Upper lobe of left lung (tissue), 6 donors: Measurements from ENCODE around the gene MRGPRX4. TPM values are rescaled to one million over a fixed set of nuclear protein-coding genes. Genes with fewer than 3 reads are reported as not detected.

Experiments used
- ATAC-seq, 2 donors: fragments of 200-7000 bp; cut with Tn5 transposase; one replicate each; pipeline ENCODE4 v1.9.1; 2022; ENCODE audit warnings: mild to moderate bottlenecking in 2 of 2, moderate library complexity in 2 of 2; ENCODE audit not compliant: low FRiP score in 2 of 2
- DNase-seq, 2 donors: peaks; one replicate each; pipeline ENCODE4 v3.0.0-alpha.2; 2019 to 2020
- H3K27ac ChIP-seq, 4 donors: fragments of 200-600 bp; sonication (generic); one replicate each; pipeline ENCODE4 v1.5.1; 2016 to 2019
- H3K27me3 ChIP-seq, 4 donors: fragments of 200-600 bp; sonication (generic); one replicate each; pipeline ENCODE4 v1.5.1; 2017 to 2019
- H3K36me3 ChIP-seq, 4 donors: fragments of 200-600 bp; sonication (generic); one replicate each; pipeline ENCODE4 v1.5.1; 2016 to 2019
- H3K4me1 ChIP-seq, 4 donors: fragments of 200-600 bp; sonication (generic); one replicate each; pipeline ENCODE4 v1.5.1; 2018 to 2019
- H3K4me3 ChIP-seq, 4 donors: fragments of 200-600 bp; sonication (generic); one replicate each; pipeline ENCODE4 v1.5.1; 2017 to 2019; ENCODE audit warnings: mild to moderate bottlenecking in 2 of 4, moderate library complexity in 1 of 4
- H3K9me3 ChIP-seq, 4 donors: fragments of 200-600 bp; sonication (generic); one replicate each; pipeline ENCODE4 v1.5.1; 2018 to 2019
- EP300 ChIP-seq, 4 donors: sonication (generic); formaldehyde crosslinking; IDR thresholded peaks; one replicate each; pipeline ENCODE4 v1.5.1; 2017; ENCODE audit warnings: antibody characterized with exemption in 4 of 4, control low read depth in 2 of 4
- POLR2A ChIP-seq, 4 donors: fragments of 450-650 bp; IDR thresholded peaks; one replicate each; pipeline ENCODE4 v1.5.1; 2016 to 2017; ENCODE audit warnings: antibody characterized with exemption in 4 of 4, mild to moderate bottlenecking in 2 of 4
- POLR2AphosphoS5 ChIP-seq, 2 donors: sonication (generic); formaldehyde crosslinking; IDR thresholded peaks; one replicate each; pipeline ENCODE4 v1.5.1; 2017; ENCODE audit warnings: antibody characterized with exemption in 2 of 2
- WGBS, 2 donors: methylation state at CpG; one replicate each; pipeline ENCODE4 v1.1.5; 2017 to 2018; 5-methylcytosine and 5-hydroxymethylcytosine counted together
- total RNA-seq, 6 donors: library from RNA; depleted of rRNA in 4 of 6; stranded (reverse); fragments of >200 nt in 4 of 6; gene quantifications; one replicate each; pipeline versions ENCODE4 v1.1.0 to v1.2.1, GENCODE V29; 2016 to 2021
- TF ChIP-seq, protein P1 (sequence below), 6 experiments: fragments of 450-650 bp in 4 of 6; fragments of 200-600 bp in 2 of 6; sonication (generic) in 2 of 6; IDR thresholded peaks; one replicate each; pipeline ENCODE4 v1.5.1; 2016 to 2019; ENCODE audit warnings: antibody characterized with exemption in 6 of 6
- donor health status: DM: no; HTN: no; CAD: no; lungs with moderate emphysema.
- donor health status: DM: no; HTN: yes; CAD: no; lungs with severe emphysema.

The MRGPRX4 gene
- total RNA-seq, 6 donors from 2014 or later, result not detected

DNA sequence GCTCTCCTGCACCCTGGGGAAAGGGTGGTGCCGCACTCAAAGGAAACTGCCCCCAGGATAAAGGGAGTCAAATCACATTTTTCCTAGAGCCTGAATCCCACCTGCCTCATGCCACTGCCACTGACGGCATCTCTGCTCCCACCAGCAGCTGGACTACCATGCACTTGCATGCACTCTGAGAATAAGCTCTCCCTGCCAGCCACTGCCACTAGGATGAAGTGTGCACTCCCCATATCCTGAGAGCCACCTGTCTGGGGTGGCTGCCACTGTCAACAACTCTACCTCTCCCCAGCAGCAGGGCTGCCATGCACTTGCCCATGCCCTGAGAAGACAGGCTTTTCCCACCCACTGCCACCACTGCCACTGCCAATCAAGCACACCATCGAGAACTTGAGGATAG is 31.6 kb downstream of the MRGPRX4 start:
- WGBS, 2 donors, result 90% methylated on average over 3 of the region's 3 CpGs; no CpG with 5 or more reads in 1 of the 2 donors
- H3K9me3 ChIP-seq, result no peaks in the 10 kb centered on the region

DNA sequence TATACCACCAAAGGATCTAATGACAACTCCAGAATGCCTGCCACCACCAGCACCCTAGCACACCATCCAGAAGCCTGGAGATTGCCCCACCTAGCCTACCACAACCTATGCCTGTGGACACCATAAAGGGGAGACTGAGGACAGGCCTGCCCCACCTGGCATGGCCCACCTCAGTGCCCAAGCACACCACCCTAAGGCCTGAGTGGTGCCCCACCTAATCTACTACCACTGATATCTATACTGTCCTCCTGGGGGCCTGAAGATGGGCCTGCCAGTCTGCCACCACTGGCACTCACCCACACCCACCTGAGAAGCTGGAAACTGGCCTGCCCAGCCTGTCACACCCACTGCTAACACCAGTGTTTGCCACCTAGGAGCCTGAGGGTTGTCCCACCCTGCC is 32.1 kb downstream of the MRGPRX4 start:
- Histone ChIP-seq H3K9me3 (no peaks in the 10 kb centered on the region), H3K27ac (no peak overlapping the region), H3K27me3 (no peaks in the 10 kb centered on the region), H3K4me1 (no peaks in the 10 kb centered on the region), H3K36me3 (no peaks in the 10 kb centered on the region), H3K4me3 (no peak overlapping the region)
- ATAC-seq (peak in 1 of 2 donors; percentile 19), DNase-seq (no peak)
- TF ChIP-seq, protein P1, sequence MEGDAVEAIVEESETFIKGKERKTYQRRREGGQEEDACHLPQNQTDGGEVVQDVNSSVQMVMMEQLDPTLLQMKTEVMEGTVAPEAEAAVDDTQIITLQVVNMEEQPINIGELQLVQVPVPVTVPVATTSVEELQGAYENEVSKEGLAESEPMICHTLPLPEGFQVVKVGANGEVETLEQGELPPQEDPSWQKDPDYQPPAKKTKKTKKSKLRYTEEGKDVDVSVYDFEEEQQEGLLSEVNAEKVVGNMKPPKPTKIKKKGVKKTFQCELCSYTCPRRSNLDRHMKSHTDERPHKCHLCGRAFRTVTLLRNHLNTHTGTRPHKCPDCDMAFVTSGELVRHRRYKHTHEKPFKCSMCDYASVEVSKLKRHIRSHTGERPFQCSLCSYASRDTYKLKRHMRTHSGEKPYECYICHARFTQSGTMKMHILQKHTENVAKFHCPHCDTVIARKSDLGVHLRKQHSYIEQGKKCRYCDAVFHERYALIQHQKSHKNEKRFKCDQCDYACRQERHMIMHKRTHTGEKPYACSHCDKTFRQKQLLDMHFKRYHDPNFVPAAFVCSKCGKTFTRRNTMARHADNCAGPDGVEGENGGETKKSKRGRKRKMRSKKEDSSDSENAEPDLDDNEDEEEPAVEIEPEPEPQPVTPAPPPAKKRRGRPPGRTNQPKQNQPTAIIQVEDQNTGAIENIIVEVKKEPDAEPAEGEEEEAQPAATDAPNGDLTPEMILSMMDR (IDR thresholded peaks at IDR 0.05), result no peak
- TF ChIP-seq EP300 (IDR thresholded peaks at IDR 0.05) (no peak), POLR2AphosphoS5 (IDR thresholded peaks at IDR 0.05) (no peak), POLR2A (IDR thresholded peaks at IDR 0.05) (no peak)

More for the DNA sequence above, 31.6 kb downstream of the MRGPRX4 start:
- H3K36me3 ChIP-seq, result no peaks in the 10 kb centered on the region
- ATAC-seq (peak in 1 of 2 donors; percentile 22), DNase-seq (no peak)
- TF ChIP-seq POLR2AphosphoS5 (IDR thresholded peaks at IDR 0.05), result no peak
- no peak for TF ChIP-seq POLR2A (IDR thresholded peaks at IDR 0.05)
- TF ChIP-seq, protein P1 (IDR thresholded peaks at IDR 0.05), result no peak
- no peak for TF ChIP-seq EP300 (IDR thresholded peaks at IDR 0.05)
- no peak overlapping the region for H3K27ac ChIP-seq
- no peak overlapping the region for H3K4me3 ChIP-seq
- no peaks in the 10 kb centered on the region for H3K4me1 ChIP-seq
- H3K27me3 ChIP-seq, result no peaks in the 10 kb centered on the region

DNA sequence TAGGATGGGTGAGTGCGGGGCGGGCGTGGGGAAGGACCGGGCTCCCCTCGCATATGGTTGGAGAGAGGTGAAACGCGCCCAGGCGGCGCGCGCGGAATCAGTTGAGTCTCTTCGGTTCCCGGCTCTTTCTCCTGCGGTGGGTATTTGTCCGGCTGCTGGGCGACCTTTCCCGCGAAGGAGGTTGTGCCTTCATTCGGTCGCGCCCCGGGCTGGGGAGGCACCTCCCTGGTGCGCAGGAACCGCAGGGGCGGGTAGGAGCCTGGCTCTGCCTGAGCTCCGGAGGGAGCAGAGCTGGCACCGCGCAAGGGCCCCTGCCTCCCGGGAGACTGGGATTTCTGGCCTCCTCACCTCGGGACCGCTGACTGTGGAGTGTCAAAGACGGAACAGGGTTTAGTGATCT is 36.4 kb downstream of the MRGPRX4 start:
- 23 to 35% methylated on average over 29 to 30 of the region's 33 CpGs for WGBS, 2 donors
- no peaks in the 10 kb centered on the region for H3K27me3 ChIP-seq
- no peak for TF ChIP-seq EP300 (IDR thresholded peaks at IDR 0.05)
- no peak for TF ChIP-seq POLR2AphosphoS5 (IDR thresholded peaks at IDR 0.05)
- TF ChIP-seq POLR2A (IDR thresholded peaks at IDR 0.05), result no peak
- TF ChIP-seq, protein P1 (IDR thresholded peaks at IDR 0.05), result no peak
- ATAC-seq (peak in 1 of 2 donors; percentile 15), DNase-seq (peak in 1 of 2 donors; percentile 76)
- no peak overlapping the region for H3K4me3 ChIP-seq
- no peaks in the 10 kb centered on the region for H3K9me3 ChIP-seq
- no peak overlapping the region for H3K27ac ChIP-seq
- no peaks in the 10 kb centered on the region for H3K36me3 ChIP-seq
- no peaks in the 10 kb centered on the region for H3K4me1 ChIP-seq

DNA sequence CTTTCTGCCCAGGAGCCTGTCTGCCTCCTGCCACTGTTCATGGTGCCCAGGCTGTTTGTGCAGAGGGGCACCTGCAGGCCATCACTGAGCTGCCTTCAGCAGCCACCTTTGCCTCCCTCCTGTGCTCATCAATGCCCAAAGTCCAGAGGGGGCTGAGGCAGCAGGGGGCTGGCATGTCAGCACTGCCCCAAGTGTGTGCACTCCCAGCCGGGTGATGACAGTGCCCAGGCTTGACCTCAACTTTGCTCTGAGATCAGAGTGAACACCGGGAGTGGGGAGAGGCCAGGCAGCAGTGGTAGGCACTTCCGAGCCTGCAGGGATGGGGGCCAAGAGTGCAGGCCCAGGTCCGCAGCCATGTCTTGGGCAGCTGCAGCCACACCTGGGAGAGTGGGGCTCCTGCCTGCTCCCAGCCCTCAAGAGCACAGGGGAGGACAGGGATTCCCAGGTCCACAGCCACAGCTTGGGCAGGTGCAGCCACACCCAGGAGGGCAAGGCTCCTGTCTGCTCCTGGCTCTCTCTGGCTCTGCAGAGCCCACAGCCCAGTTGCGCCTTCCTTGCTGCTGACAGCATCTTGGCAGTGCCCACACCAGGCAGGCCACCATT is 48.7 kb downstream of the MRGPRX4 start:
- no peak for TF ChIP-seq POLR2AphosphoS5 (IDR thresholded peaks at IDR 0.05)
- no peak for TF ChIP-seq EP300 (IDR thresholded peaks at IDR 0.05)
- TF ChIP-seq, protein P1 (IDR thresholded peaks at IDR 0.05), result no peak
- TF ChIP-seq POLR2A (IDR thresholded peaks at IDR 0.05), result no peak
- peak in 1 of 2 donors; percentile 45 for ATAC-seq

More for the DNA sequence above, 48.7 kb downstream of the MRGPRX4 start:
- Histone ChIP-seq H3K27me3 (no peaks in the 10 kb centered on the region), H3K36me3 (no peaks in the 10 kb centered on the region), H3K27ac (no peak overlapping the region), H3K4me3 (no peak overlapping the region), H3K9me3 (no peaks in the 10 kb centered on the region), H3K4me1 (no peaks in the 10 kb centered on the region)
- WGBS, 2 donors, result 90 to 100% methylated on average over 1 to 4 of the region's 5 CpGs
- DNase-seq, result peak in 1 of 2 donors; percentile 45
